Immature natural killer cell (primary cell): Measurements from ENCODE around the gene MRPS18A. TPM values are rescaled to one million over a fixed set of nuclear protein-coding genes. Genes with fewer than 3 reads are reported as not detected.
A peak's percentile ranks its signal among the peaks of the same experiment; 100 is the strongest.

ENCODE experiments used
- DNase-seq, 3 donors: peaks; one replicate each; pipeline ENCODE4 v3.0.0; 2022; ENCODE audit warnings: mixed read lengths in 1 of 3
- H3K27ac Mint-ChIP-seq, 6 donors: one replicate each; pipeline ENCODE4 v1.8.0; 2020; ENCODE audit warnings: mixed read lengths in 6 of 6, mild to moderate bottlenecking in 5 of 6, inconsistent platforms in 4 of 6, moderate library complexity in 3 of 6
- H3K27me3 Mint-ChIP-seq, 3 donors: one replicate each; pipeline ENCODE4 v1.8.0; 2020 to 2021; ENCODE audit warnings: low read depth in 3 of 3, mild to moderate bottlenecking in 3 of 3, mixed read lengths in 3 of 3, moderate library complexity in 3 of 3, inconsistent platforms in 1 of 3
- H3K36me3 Mint-ChIP-seq, 3 donors: one replicate each; pipeline ENCODE4 v1.8.0; 2020; ENCODE audit warnings: mixed read lengths in 3 of 3, inconsistent platforms in 2 of 3, mild to moderate bottlenecking in 2 of 3
- H3K4me1 Mint-ChIP-seq, 2 donors: one replicate each; pipeline ENCODE4 v1.8.0; 2020; ENCODE audit warnings: inconsistent platforms in 2 of 2, mild to moderate bottlenecking in 2 of 2, mixed read lengths in 2 of 2, moderate library complexity in 1 of 2
- H3K4me3 Mint-ChIP-seq, 5 donors: one replicate each; pipeline ENCODE4 v1.8.0; 2020; ENCODE audit warnings: mild to moderate bottlenecking in 5 of 5, mixed read lengths in 5 of 5, inconsistent platforms in 3 of 5, moderate library complexity in 3 of 5
- H3K9me3 Mint-ChIP-seq, 6 donors: one replicate each; pipeline ENCODE4 v1.8.0; 2020; ENCODE audit warnings: mild to moderate bottlenecking in 6 of 6, mixed read lengths in 6 of 6, inconsistent platforms in 4 of 6, moderate library complexity in 3 of 6
- polyA plus RNA-seq, 3 donors: library from polyadenylated mRNA; unstranded; fragments of 300-500 nt; fragmentation: Illumina TruSeq; gene quantifications; one replicate each; pipeline ENCODE4 v1.2.3, GENCODE V29; 2021

Gene MRPS18A
- 10 to 100 TPM; 53.6 to 83.9 (median 65.6) TPM for polyA plus RNA-seq

GRCh38 chr6:43687437-43688347, at the start of gene MRPS18A:
Gene MRPS18A, minus strand, starts transcription at chr6:43687791. Its CDS starts 12 bp downstream, at chr6:43687779.
- DNase-seq, result peak; percentile 72 to 78 (median 75)
- no peaks in the 10 kb centered on the region for H3K9me3 Mint-ChIP-seq
- H3K36me3 Mint-ChIP-seq, result peaks cover 0 to 4% (median 0%) of the 10 kb centered on the region in 3 donors
- H3K27ac Mint-ChIP-seq, result peak within 1 kb of the TSS; percentile 86 to 92 (median 91)
- H3K4me3 Mint-ChIP-seq, result peak within 1 kb of the TSS; percentile 96 to 98 (median 97)
- H3K27me3 Mint-ChIP-seq, result peaks cover 2 to 9% (median 6%) of the 10 kb centered on the region in 3 donors
- H3K4me1 Mint-ChIP-seq, result peaks cover 43 to 57% of the 10 kb centered on the region in 2 donors

GRCh38 chr6:43736844-43737243, 49.3 kb upstream of the MRPS18A start:
- Mint-ChIP-seq H3K27ac (no peak overlapping the region), H3K9me3 (no peaks in the 10 kb centered on the region), H3K4me1 (peaks cover 0 to 17% of the 10 kb centered on the region in 2 donors), H3K4me3 (no peak overlapping the region), H3K27me3 (peaks cover 0 to 3% (median 2%) of the 10 kb centered on the region in 3 donors), H3K36me3 (no peaks in the 10 kb centered on the region)
- no peak for DNase-seq

GRCh38 chr6:43736211-43736786, 48.7 kb upstream of the MRPS18A start:
- no peak for DNase-seq
- H3K4me1 Mint-ChIP-seq, result peaks cover 0 to 17% of the 10 kb centered on the region in 2 donors
- no peak overlapping the region for H3K27ac Mint-ChIP-seq
- peaks cover 0 to 3% (median under 1%) of the 10 kb centered on the region in 6 donors for H3K9me3 Mint-ChIP-seq
- no peak overlapping the region for H3K4me3 Mint-ChIP-seq
- H3K27me3 Mint-ChIP-seq, result peaks cover 0 to 3% (median 2%) of the 10 kb centered on the region in 3 donors
- no peaks in the 10 kb centered on the region for H3K36me3 Mint-ChIP-seq

GRCh38 chr6:43735642-43736199, 48.1 kb upstream of the MRPS18A start:
- H3K4me1 Mint-ChIP-seq, result peaks cover 0 to 17% of the 10 kb centered on the region in 2 donors
- H3K9me3 Mint-ChIP-seq, result peaks cover under 1 to 9% (median 4%) of the 10 kb centered on the region in 6 donors
- H3K27ac Mint-ChIP-seq, result peak overlapping the region in 1 of 6 donors; percentile 3
- H3K27me3 Mint-ChIP-seq, result peaks cover 0 to 3% (median 2%) of the 10 kb centered on the region in 3 donors
- no peak for DNase-seq
- no peak overlapping the region for H3K4me3 Mint-ChIP-seq
- H3K36me3 Mint-ChIP-seq, result peaks cover 0 to 2% (median 0%) of the 10 kb centered on the region in 3 donors

GRCh38 chr6:43734294-43734665, 46.7 kb upstream of the MRPS18A start:
- peaks cover 0 to 3% (median 0%) of the 10 kb centered on the region in 3 donors for H3K27me3 Mint-ChIP-seq
- peak overlapping the region in 1 of 6 donors; percentile 72 for H3K27ac Mint-ChIP-seq
- no peak overlapping the region for H3K4me3 Mint-ChIP-seq
- H3K9me3 Mint-ChIP-seq, result peaks cover 2 to 13% (median 8%) of the 10 kb centered on the region in 6 donors
- H3K36me3 Mint-ChIP-seq, result peaks cover 0 to 5% (median 0%) of the 10 kb centered on the region in 3 donors
- no peak for DNase-seq
- H3K4me1 Mint-ChIP-seq, result peaks cover 0 to 17% of the 10 kb centered on the region in 2 donors

GRCh38 chr6:43733471-43734293, 46.1 kb upstream of the MRPS18A start:
- Mint-ChIP-seq H3K9me3 (peaks cover 2 to 13% (median 8%) of the 10 kb centered on the region in 6 donors), H3K4me1 (peaks cover 0 to 17% of the 10 kb centered on the region in 2 donors), H3K27ac (peak overlapping the region in 2 of 6 donors; percentile 58 to 73), H3K4me3 (no peak overlapping the region), H3K27me3 (peaks cover 0 to 3% (median 0%) of the 10 kb centered on the region in 3 donors), H3K36me3 (peaks cover 0 to 5% (median 0%) of the 10 kb centered on the region in 3 donors)
- peak in 1 of 3 donors; percentile 37 for DNase-seq

- DNase-seq, result no peak
- H3K4me3 Mint-ChIP-seq, result no peak overlapping the region
- H3K9me3 Mint-ChIP-seq, result peaks cover 2 to 13% (median 8%) of the 10 kb centered on the region in 6 donors
- peaks cover 0 to 5% (median 0%) of the 10 kb centered on the region in 3 donors for H3K36me3 Mint-ChIP-seq
- H3K4me1 Mint-ChIP-seq, result peaks cover 2 to 21% of the 10 kb centered on the region in 2 donors
- H3K27ac Mint-ChIP-seq, result no peak overlapping the region
- H3K27me3 Mint-ChIP-seq, result peaks cover 0 to under 1% (median 0%) of the 10 kb centered on the region in 3 donors
Measured at GRCh38 chr6:43730634-43731033, 43.0 kb upstream of the MRPS18A start.

GRCh38 chr6:43729537-43729936, 41.9 kb upstream of the MRPS18A start:
- H3K27me3 Mint-ChIP-seq, result peaks cover 3 to 6% (median 4%) of the 10 kb centered on the region in 3 donors
- no peak for DNase-seq
- no peak overlapping the region for H3K4me3 Mint-ChIP-seq
- H3K36me3 Mint-ChIP-seq, result peaks cover 0 to 5% (median 0%) of the 10 kb centered on the region in 3 donors
- no peak overlapping the region for H3K27ac Mint-ChIP-seq
- H3K9me3 Mint-ChIP-seq, result peaks cover 2 to 13% (median 8%) of the 10 kb centered on the region in 6 donors
- H3K4me1 Mint-ChIP-seq, result peaks cover 12 to 25% of the 10 kb centered on the region in 2 donors

- no peak overlapping the region for H3K4me3 Mint-ChIP-seq
- H3K9me3 Mint-ChIP-seq, result peaks cover 2 to 13% (median 8%) of the 10 kb centered on the region in 6 donors
- H3K27me3 Mint-ChIP-seq, result peaks cover 3 to 9% (median 4%) of the 10 kb centered on the region in 3 donors
- DNase-seq, result no peak
- no peak overlapping the region for H3K27ac Mint-ChIP-seq
- peaks cover 0 to 5% (median 0%) of the 10 kb centered on the region in 3 donors for H3K36me3 Mint-ChIP-seq
- peaks cover 17 to 26% of the 10 kb centered on the region in 2 donors for H3K4me1 Mint-ChIP-seq
Measured at GRCh38 chr6:43728586-43728985, 41.0 kb upstream of the MRPS18A start.

GRCh38 chr6:43727634-43728033, 40.0 kb upstream of the MRPS18A start:
- Mint-ChIP-seq H3K27ac (peak overlapping the region in 1 of 6 donors; percentile 8), H3K27me3 (peaks cover 3 to 9% (median 4%) of the 10 kb centered on the region in 3 donors), H3K4me1 (peaks cover 17 to 25% of the 10 kb centered on the region in 2 donors), H3K36me3 (peaks cover 0 to 5% (median 0%) of the 10 kb centered on the region in 3 donors), H3K4me3 (no peak overlapping the region), H3K9me3 (peaks cover 2 to 13% (median 8%) of the 10 kb centered on the region in 6 donors)
- no peak for DNase-seq

GRCh38 chr6:43725643-43726580, 38.3 kb upstream of the MRPS18A start:
- H3K9me3 Mint-ChIP-seq, result peaks cover 0 to 7% (median 6%) of the 10 kb centered on the region in 6 donors
- H3K27me3 Mint-ChIP-seq, result peaks cover 3 to 13% (median 4%) of the 10 kb centered on the region in 3 donors
- peak overlapping the region in 4 of 6 donors; percentile 48 to 79 (median 76) for H3K27ac Mint-ChIP-seq
- DNase-seq, result no peak
- peaks cover 17 to 25% of the 10 kb centered on the region in 2 donors for H3K4me1 Mint-ChIP-seq
- H3K36me3 Mint-ChIP-seq, result peaks cover 0 to 5% (median 0%) of the 10 kb centered on the region in 3 donors
- H3K4me3 Mint-ChIP-seq, result peak overlapping the region in 2 of 5 donors; percentile 58 to 61
